C4-2B (cell line): ENCODE measurements around the gene KISS1R.
A peak's percentile ranks its signal among the peaks of the same experiment; 100 is the strongest.

Source experiments
- H3K27ac ChIP-seq: fragments of 450-650 bp; 2 replicates; pipeline ENCODE4 v1.5.1; 2017
- CTCF ChIP-seq: fragments of 450-650 bp; conservative IDR thresholded peaks from 2 replicates; pipeline ENCODE4 v1.5.1; 2017; ENCODE audit warnings: mild to moderate bottlenecking
- ZFX ChIP-seq: fragments of 450-650 bp; IDR thresholded peaks from 2 replicates; pipeline ENCODE4 v1.6.1; 2017

Gene KISS1R

GRCh38 chr19:904545-904944 lies 12.6 kb upstream of the KISS1R start:
- no peak overlapping the region for H3K27ac ChIP-seq
- TF ChIP-seq CTCF (no peak), ZFX (no peak)

GRCh38 chr19:906480-906879 lies 10.7 kb upstream of the KISS1R start:
- TF ChIP-seq CTCF: no peak
- no peak for TF ChIP-seq ZFX
- no peak overlapping the region for H3K27ac ChIP-seq

- no peak for TF ChIP-seq ZFX
- no peak for TF ChIP-seq CTCF
- H3K27ac ChIP-seq: no peak overlapping the region
Observed at GRCh38 chr19:907183-907853, 9.8 kb upstream of the KISS1R start.

- H3K27ac ChIP-seq: no peak overlapping the region
- TF ChIP-seq CTCF (no peak), ZFX (no peak)
Observed at GRCh38 chr19:911197-912033, 5.7 kb upstream of the KISS1R start.

- TF ChIP-seq CTCF (no peak), ZFX (no peak)
- H3K27ac ChIP-seq: peak overlapping the region; percentile 78
Observed at GRCh38 chr19:912181-913079, 4.7 kb upstream of the KISS1R start.

GRCh38 chr19:913080-913748 lies 3.9 kb upstream of the KISS1R start, which contains the start of gene R3HDM4:
Gene R3HDM4, minus strand, starts transcription at chr19:913219. Its CDS starts 62 bp downstream, at chr19:913157.
- peak within 1 kb of the TSS; percentile 78 for H3K27ac ChIP-seq
- TF ChIP-seq ZFX (peak; percentile 71; the same call in 1 of the 2 replicates), CTCF (no peak)
